Body of pancreas (tissue), 4 donors: ENCODE data around the gene MRPL4.

Experiments used
- POLR2A ChIP-seq, 3 donors: fragments of 450-650 bp; IDR thresholded peaks; one replicate each; pipeline ENCODE4 v1.6.1; 2016; ENCODE audit warnings: antibody characterized with exemption in 3 of 3, mild to moderate bottlenecking in 2 of 3
- TF ChIP-seq, protein P1 (sequence below), 7 experiments: fragments of 450-650 bp in 4 of 7; fragments of 200-600 bp in 3 of 7; sonication (generic) in 3 of 7; IDR thresholded peaks; one replicate each; pipeline ENCODE4 v1.5.1; 2016 to 2019; ENCODE audit warnings: antibody characterized with exemption in 7 of 7

DNA sequence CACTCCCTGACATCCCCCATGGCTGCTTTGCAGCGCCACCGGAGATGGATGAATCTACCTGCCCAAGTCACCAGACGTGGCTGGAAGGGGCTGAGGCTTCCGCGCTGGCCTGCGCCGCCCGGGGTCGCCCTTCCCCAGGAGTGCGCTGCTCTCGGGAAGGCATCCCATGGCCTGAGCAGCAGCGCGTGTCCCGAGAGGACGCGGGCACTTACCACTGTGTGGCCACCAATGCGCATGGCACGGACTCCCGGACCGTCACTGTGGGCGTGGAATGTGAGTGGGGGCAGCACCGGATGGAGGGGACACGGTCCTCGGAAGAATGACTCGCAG, 42.3 kb downstream of the MRPL4 start:
- TF ChIP-seq, protein P1, sequence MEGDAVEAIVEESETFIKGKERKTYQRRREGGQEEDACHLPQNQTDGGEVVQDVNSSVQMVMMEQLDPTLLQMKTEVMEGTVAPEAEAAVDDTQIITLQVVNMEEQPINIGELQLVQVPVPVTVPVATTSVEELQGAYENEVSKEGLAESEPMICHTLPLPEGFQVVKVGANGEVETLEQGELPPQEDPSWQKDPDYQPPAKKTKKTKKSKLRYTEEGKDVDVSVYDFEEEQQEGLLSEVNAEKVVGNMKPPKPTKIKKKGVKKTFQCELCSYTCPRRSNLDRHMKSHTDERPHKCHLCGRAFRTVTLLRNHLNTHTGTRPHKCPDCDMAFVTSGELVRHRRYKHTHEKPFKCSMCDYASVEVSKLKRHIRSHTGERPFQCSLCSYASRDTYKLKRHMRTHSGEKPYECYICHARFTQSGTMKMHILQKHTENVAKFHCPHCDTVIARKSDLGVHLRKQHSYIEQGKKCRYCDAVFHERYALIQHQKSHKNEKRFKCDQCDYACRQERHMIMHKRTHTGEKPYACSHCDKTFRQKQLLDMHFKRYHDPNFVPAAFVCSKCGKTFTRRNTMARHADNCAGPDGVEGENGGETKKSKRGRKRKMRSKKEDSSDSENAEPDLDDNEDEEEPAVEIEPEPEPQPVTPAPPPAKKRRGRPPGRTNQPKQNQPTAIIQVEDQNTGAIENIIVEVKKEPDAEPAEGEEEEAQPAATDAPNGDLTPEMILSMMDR (IDR thresholded peaks at IDR 0.05): no peak
- TF ChIP-seq POLR2A (IDR thresholded peaks at IDR 0.05): no peak
